ENCODE measurements around the gene ZBTB46. TPM values are rescaled to one million over a fixed set of nuclear protein-coding genes. Genes with fewer than 3 reads are reported as not detected.

ZBTB46 gene, protein sequence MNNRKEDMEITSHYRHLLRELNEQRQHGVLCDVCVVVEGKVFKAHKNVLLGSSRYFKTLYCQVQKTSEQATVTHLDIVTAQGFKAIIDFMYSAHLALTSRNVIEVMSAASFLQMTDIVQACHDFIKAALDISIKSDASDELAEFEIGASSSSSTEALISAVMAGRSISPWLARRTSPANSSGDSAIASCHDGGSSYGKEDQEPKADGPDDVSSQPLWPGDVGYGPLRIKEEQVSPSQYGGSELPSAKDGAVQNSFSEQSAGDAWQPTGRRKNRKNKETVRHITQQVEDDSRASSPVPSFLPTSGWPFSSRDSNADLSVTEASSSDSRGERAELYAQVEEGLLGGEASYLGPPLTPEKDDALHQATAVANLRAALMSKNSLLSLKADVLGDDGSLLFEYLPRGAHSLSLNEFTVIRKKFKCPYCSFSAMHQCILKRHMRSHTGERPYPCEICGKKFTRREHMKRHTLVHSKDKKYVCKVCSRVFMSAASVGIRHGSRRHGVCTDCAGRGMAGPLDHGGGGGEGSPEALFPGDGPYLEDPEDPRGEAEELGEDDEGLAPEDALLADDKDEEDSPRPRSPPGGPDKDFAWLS
- total RNA-seq (2022; extraction: Qiagen RNA extraction): 0.73 to 0.85 TPM (median 0.76 TPM) in 5 replicates

DNA sequence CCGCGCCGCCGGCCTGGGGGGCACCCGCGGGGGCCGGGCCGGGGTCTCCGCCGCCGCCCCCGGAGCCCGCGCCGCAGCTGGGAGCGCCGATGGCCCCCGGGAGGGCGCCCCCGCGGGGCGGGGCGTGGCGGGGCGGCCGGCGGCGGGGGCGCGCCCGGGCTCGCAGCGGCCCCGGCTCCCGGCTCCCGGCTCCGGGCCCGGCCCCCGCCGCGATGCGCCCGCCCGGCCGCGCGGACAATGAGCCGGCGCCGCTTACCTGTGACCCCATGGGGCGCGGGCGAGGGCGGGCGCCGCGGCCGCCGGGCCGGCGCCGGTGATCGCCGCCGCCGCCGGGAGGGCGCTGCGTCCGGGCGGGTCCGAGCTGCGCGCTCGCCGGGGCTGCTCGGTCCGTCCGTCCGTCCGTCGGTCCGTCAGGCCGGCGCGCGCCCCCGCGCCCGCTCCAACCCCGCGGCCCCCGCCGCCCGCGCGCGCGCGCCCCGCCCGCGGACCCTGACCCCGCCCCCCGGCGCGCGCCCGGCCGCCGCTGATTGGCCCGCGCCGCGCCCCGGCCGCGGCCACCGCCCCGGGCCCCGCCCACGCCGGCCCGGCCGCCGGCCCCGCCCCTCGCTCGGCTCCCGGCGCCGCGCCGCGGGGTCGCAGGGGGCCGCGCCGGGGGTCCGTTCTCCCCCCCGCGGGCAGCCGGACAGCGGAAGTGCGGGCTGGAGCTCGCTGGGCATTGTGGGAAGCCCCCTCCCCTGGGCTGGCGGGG is at the start of gene ZBTB46:
TSS of gene ZBTB46 (minus strand) at position 424 of the 748 bp plus-strand sequence. CDS start 40,507 bp downstream, outside the sequence.

DNA sequence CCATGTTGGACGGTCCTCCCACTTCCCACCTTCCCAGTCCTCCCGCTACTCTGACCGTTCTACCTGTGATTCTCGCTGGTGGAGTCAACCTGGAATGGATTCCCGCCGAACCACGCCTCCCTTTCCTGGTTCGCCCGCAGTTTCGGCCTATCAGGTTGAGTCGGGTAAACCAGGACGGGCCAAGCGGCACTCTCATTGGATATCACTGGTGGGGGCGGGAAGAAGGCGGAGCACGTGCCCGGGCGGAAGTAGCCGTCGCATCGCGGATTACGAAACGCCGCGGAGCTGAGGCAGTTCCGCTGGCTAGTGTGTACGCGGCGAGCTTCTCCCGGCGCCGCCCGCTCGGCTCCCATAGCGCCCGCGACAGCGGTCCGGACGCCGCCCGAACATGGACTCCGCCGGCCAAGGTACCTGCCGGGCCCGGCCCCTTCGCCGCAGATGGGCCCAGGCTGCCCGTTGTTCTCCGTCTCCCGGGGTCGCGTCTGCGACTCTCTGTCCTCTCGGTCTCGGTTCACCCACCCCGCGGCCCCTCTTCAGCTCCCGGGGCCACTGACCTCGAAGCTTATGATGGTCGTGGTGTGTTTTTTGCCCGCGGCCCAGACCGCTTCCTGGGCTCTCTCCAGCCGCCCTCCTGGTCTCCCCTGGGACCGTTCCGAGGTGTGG is 34.0 kb upstream of the ZBTB46 start, which contains the start of gene TPD52L2:
TSS of gene TPD52L2 (plus strand) at position 293 of the 663 bp plus-strand sequence. CDS start at position 389, 96 bp downstream.

DNA sequence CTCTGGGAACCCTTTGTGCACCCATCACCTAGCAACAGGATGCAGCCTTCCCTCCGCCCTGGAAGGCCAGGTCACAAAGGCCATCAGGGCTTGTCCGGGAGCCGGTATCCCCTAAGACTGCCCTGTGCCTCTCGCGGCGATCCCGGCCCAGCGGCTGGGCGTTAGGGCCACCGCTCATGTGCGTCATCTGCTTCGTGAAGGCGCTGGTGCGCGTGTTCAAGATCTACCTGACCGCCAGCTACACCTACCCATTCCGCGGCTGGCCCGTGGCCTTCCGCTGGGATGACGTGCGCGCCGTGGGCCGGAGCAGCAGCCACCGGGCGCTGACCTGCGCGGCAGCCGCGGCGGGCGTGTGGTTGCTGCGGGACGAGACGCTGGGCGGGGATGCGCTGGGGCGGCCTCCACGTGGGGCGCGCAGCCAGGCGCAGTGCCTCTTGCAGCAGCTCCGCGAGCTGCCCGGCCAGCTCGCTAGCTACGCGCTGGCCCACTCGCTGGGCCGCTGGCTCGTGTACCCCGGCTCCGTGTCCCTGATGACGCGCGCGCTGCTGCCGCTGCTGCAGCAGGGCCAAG is 30.4 kb upstream of the ZBTB46 start, which contains the start of gene ABHD16B:
TSS of gene ABHD16B (plus strand) at position 134 of the 570 bp plus-strand sequence. CDS start at position 177, 43 bp downstream.

DNA sequence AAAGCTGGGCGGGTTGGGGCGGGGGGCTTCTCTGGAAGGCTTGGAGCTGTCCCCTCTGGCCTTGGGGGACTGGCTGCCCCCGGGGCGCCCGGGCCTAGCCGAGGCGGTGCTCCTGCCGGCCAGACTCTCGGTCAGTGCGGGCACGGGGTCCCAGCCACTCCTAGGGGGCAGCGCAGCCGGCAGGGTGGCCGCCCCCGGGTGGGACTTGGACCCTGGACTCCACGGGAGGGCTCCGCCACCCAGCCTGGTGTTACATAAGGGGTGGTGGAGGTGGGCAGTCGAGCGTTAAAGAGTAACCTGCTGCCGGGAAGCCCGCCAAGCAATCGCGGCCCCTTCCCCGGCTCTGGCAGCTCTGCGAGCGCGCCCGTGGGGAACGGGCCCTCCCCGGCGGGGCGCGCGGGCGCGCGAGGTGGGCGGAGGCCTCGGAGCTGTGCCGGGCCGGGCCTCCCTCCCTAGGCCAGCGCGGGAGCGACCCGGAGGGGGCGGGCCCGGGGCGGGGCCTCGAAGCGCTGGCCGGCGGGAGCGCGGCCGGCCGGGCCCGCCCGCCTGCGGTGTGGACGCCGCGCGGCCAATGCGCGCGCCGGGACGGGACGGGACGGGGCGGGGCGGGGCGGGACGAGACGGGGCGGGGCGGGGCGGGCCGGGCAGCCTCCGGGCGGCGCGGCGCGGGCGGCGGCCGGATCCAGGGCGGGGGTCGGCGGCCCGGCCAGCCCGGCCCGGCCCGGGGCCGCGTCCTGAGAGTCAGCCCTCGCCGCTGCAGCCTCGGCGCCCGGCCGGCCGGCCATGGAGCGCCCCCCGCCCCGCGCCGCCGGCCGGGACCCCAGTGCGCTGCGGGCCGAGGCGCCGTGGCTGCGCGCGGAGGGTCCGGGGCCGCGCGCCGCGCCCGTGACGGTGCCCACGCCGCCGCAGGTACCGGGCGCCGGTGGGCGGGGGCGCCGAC is 91.7 kb downstream of the ZBTB46 start, which contains the start of gene SLC2A4RG:
TSS of gene SLC2A4RG (plus strand) at position 647 of the 940 bp plus-strand sequence. CDS start at position 784, 137 bp downstream.

DNA sequence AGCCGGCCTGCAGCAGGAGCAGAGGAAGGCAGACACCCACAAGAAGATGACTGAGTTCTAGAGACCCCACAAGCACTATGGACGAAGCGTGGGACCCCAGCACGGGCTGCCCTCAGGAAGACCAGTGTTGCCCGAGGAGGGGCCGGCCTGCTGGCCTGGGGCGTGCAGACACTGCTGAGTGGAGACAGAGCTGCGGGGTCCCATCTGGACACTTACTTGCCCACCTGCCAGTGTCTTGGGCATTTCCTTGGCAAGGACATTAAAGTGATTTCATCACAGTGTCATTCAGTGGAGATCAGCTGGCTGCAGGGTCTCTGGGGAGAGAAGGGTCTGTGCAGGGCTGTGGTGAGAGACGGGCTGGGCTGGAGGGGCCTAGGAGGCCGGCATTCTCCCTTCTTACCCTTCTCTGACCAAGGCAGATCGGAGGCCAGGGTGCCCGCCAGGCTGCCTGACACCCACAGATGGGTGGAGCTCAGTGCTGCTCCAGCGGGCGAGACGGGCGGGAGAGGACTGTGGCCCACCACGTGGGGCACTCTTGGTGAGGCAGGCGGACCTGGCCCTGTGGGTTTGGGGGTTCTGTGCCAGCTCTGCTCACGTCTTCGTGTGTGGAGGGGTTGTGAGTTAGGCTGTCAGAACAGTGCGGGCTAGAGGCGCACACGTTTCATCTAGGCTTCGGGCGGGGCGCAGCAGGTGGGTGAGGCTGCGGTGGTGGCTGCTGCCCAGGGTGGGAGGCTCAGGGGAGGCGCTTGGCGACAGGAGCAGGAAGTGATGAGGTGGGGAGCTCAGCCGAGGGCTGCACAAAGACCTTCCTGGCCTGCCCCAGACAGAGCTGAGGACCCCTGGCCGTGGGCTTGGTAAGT is 95.0 kb downstream of the ZBTB46 start, which contains the start of gene LIME1:
TSS of gene LIME1 (plus strand) at position 806 of the 860 bp plus-strand sequence. CDS start 886 bp downstream, outside the sequence.

DNA sequence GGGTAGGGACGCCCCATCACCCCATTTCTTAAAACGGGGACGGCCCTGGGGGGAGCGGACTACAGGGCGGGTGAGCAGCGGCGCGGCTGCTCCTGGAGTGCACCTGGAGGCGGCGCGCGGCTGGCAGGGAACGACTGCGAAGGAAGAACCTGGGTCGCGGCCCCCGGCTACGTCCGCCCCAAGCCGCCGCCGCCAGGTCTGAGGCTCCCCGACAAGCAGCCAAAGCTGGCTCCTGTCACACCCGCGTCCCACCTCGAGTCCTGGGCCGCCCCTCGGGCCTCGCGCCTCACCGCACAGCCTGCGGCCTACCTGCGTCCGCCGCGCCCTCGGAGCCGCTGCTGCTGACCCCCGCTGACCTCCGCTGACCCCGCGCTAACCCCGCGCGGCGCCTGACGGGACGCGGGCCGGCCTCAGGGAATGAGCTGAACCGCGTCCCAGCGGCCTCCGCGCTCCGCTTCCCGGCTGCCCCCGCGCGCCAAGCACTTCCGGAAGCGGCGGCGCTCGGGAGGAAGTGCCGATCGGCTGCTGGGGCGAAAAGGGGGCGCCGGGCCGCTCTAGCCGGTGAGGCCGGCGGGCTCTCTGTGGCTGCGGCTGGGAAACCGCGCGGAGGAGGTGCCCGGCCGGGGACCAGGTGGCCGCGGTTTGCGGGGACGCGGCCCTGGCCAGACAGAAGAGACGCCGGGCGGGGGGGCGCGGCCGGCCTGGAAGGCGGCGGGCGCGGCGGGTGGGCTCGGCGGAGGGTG is 123.3 kb downstream of the ZBTB46 start, which contains the start of the genes ARFRP1 and ZGPAT:
TSS of gene ARFRP1 (minus strand) at position 419 of the 743 bp plus-strand sequence. CDS start 885 bp downstream, outside the sequence.
TSS of gene ZGPAT (plus strand) at position 482 of the 743 bp plus-strand sequence. CDS start 542 bp downstream, outside the sequence.

DNA sequence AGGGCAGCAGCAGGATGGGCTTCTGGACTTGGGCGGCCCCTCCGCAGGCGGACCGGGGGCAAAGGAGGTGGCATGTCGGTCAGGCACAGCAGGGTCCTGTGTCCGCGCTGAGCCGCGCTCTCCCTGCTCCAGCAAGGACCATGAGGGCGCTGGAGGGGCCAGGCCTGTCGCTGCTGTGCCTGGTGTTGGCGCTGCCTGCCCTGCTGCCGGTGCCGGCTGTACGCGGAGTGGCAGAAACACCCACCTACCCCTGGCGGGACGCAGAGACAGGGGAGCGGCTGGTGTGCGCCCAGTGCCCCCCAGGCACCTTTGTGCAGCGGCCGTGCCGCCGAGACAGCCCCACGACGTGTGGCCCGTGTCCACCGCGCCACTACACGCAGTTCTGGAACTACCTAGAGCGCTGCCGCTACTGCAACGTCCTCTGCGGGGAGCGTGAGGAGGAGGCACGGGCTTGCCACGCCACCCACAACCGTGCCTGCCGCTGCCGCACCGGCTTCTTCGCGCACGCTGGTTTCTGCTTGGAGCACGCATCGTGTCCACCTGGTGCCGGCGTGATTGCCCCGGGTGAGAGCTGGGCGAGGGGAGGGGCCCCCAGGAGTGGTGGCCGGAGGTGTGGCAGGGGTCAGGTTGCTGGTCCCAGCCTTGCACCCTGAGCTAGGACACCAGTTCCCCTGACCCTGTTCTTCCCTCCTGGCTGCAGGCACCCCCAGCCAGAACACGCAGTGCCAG is 134.3 kb downstream of the ZBTB46 start, which contains the start of gene TNFRSF6B:
TSS of gene TNFRSF6B (plus strand) at position 25 of the 729 bp plus-strand sequence. CDS start at position 141, 116 bp downstream.

Other genes starting within 250 kb of the ZBTB46 start
- gene GMEB2, start 204.2 kb downstream of the ZBTB46 start, total RNA-seq (2022; extraction: Qiagen RNA extraction): 8.5 to 10.5 TPM (median 10.0 TPM) in 5 replicates
- 7.1 to 11.5 TPM (median 9.5 TPM) in 5 replicates for gene STMN3, start 177.8 kb downstream of the ZBTB46 start, total RNA-seq (2022; extraction: Qiagen RNA extraction)
- gene RTEL1, start 173.0 kb downstream of the ZBTB46 start, total RNA-seq (2022; extraction: Qiagen RNA extraction): 4.1 to 7.9 TPM (median 5.6 TPM) in 5 replicates
- 0.22 to 0.87 TPM (median 0.69 TPM) in 5 replicates for gene TNFRSF6B, start 134.6 kb downstream of the ZBTB46 start, total RNA-seq (2022; extraction: Qiagen RNA extraction)
- gene ARFRP1, start 123.3 kb downstream of the ZBTB46 start, total RNA-seq (2022; extraction: Qiagen RNA extraction): 30.6 to 43.0 TPM (median 36.4 TPM) in 5 replicates
- gene ZGPAT, start 123.2 kb downstream of the ZBTB46 start, total RNA-seq (2022; extraction: Qiagen RNA extraction): 20.1 to 30.0 TPM (median 26.1 TPM) in 5 replicates
- 3.7 to 10.8 TPM (median 9.0 TPM) in 5 replicates for gene LIME1, start 94.6 kb downstream of the ZBTB46 start, total RNA-seq (2022; extraction: Qiagen RNA extraction)
- gene SLC2A4RG, start 91.5 kb downstream of the ZBTB46 start, total RNA-seq (2022; extraction: Qiagen RNA extraction): 55.9 to 101 TPM (median 89.8 TPM) in 5 replicates
- not detected in 5 replicates for gene ABHD16B, start 30.2 kb upstream of the ZBTB46 start, total RNA-seq (2022; extraction: Qiagen RNA extraction)
- 131 to 135 TPM (median 134 TPM) in 5 replicates for gene TPD52L2, start 34.0 kb upstream of the ZBTB46 start, total RNA-seq (2022; extraction: Qiagen RNA extraction)
- gene DNAJC5, start 63.9 kb upstream of the ZBTB46 start, total RNA-seq (2022; extraction: Qiagen RNA extraction): 25.9 to 29.2 TPM (median 28.0 TPM) in 5 replicates
- gene UCKL1, start 125.2 kb upstream of the ZBTB46 start, total RNA-seq (2022; extraction: Qiagen RNA extraction): 26.1 to 36.0 TPM (median 31.2 TPM) in 5 replicates
- gene ZNF512B, start 138.7 kb upstream of the ZBTB46 start, total RNA-seq (2022; extraction: Qiagen RNA extraction): 10.2 to 13.7 TPM (median 11.8 TPM) in 5 replicates
- gene SAMD10, start 148.4 kb upstream of the ZBTB46 start, total RNA-seq (2022; extraction: Qiagen RNA extraction): 0.05 TPM in 1 of 5 replicates, not detected in the others
- 52.7 to 54.9 TPM (median 54.7 TPM) in 5 replicates for gene PRPF6, start 149.9 kb upstream of the ZBTB46 start, total RNA-seq (2022; extraction: Qiagen RNA extraction)
- gene C20orf204, start 204.9 kb upstream of the ZBTB46 start, total RNA-seq (2022; extraction: Qiagen RNA extraction): 0.10 to 0.56 TPM (median 0.41 TPM) in 5 replicates
- gene SOX18, start 218.4 kb upstream of the ZBTB46 start, total RNA-seq (2022; extraction: Qiagen RNA extraction): 1.6 to 2.9 TPM (median 2.6 TPM) in 5 replicates
- gene TCEA2, start 231.9 kb upstream of the ZBTB46 start, total RNA-seq (2022; extraction: Qiagen RNA extraction): 30.0 to 51.1 TPM (median 47.8 TPM) in 5 replicates
- 39.1 to 53.5 TPM (median 50.3 TPM) in 5 replicates for gene RGS19, start 248.3 kb upstream of the ZBTB46 start, total RNA-seq (2022; extraction: Qiagen RNA extraction)
- 1.3 to 2.3 TPM (median 1.7 TPM) in 5 replicates for gene OPRL1, start 248.8 kb upstream of the ZBTB46 start, total RNA-seq (2022; extraction: Qiagen RNA extraction)

Measured in A549 treated with AZD2906 at 1 μM for 4 hours (cell line).